ENCODE measurements around the gene CTAGE6.

GRCh38 chr7:143735962-143736361, 21.5 kb downstream of the CTAGE6 start:
- TF ChIP-seq CTCF (IDR thresholded peaks at IDR 0.05; ENCODE audit: borderline replicate concordance, extremely low read depth, low read length, poor library complexity, severe bottlenecking) = no peak
- no peak for TF ChIP-seq EZH2 (IDR thresholded peaks at IDR 0.05; ENCODE audit: borderline replicate concordance, low read depth, low read length, severe bottlenecking)
